Glutamatergic neuron (in vitro differentiated cells): ENCODE data around the gene CENPU. TPM values are rescaled to one million over a fixed set of nuclear protein-coding genes. Genes with fewer than 3 reads are reported as not detected.

Source experiments
- DNase-seq: peaks from one replicate; pipeline ENCODE4 v3.0.0; 2022
- H3K27ac Mint-ChIP-seq: one replicate; pipeline ENCODE4 v1.8.0; 2020; ENCODE audit warnings: mild to moderate bottlenecking, mixed read lengths, inconsistent platforms; ENCODE audit not compliant: unreplicated experiment
- H3K27me3 Mint-ChIP-seq: one replicate; pipeline ENCODE4 v1.8.0; 2020; ENCODE audit warnings: mild to moderate bottlenecking, moderate library complexity, mixed read lengths, inconsistent platforms; ENCODE audit not compliant: unreplicated experiment
- H3K36me3 Mint-ChIP-seq: one replicate; pipeline ENCODE4 v1.8.0; 2020; ENCODE audit warnings: mild to moderate bottlenecking, mixed read lengths, inconsistent platforms; ENCODE audit not compliant: unreplicated experiment
- H3K4me1 Mint-ChIP-seq: one replicate; pipeline ENCODE4 v1.8.0; 2020; ENCODE audit warnings: mild to moderate bottlenecking, low read depth, mixed read lengths, inconsistent platforms; ENCODE audit not compliant: unreplicated experiment
- H3K4me3 Mint-ChIP-seq: one replicate; pipeline ENCODE4 v1.8.0; 2020; ENCODE audit warnings: mild to moderate bottlenecking, mixed read lengths, inconsistent platforms; ENCODE audit not compliant: unreplicated experiment
- H3K9me3 Mint-ChIP-seq: one replicate; pipeline ENCODE4 v1.8.0; 2020; ENCODE audit warnings: mild to moderate bottlenecking, moderate library complexity, mixed read lengths, inconsistent platforms; ENCODE audit not compliant: unreplicated experiment
- CTCF ChIP-seq: fragments of 200-600 bp; sonication (generic); IDR thresholded peaks from one replicate; pipeline ENCODE4 v1.5.0; 2021; ENCODE audit not compliant: partially characterized antibody, unreplicated experiment
- total RNA-seq: library from RNA; stranded (reverse); fragmentation: NEBNext Ultra II Directional; extraction: Animal tissue kit (Norgen Biotek cat#: 25700); gene quantifications from one replicate; pipeline ENCODE4 v1.2.1, GENCODE V29; 2021; ENCODE audit not compliant: unreplicated experiment

Gene CENPU
- total RNA-seq, 1 donor from 2014 or later: 18.0 TPM

GRCh38 chr4:184775854-184776555, 42.1 kb upstream of the CENPU start:
- peaks cover 16% of the 10 kb centered on the region for H3K4me1 Mint-ChIP-seq
- TF ChIP-seq CTCF: no peak
- no peaks in the 10 kb centered on the region for H3K27me3 Mint-ChIP-seq
- H3K9me3 Mint-ChIP-seq: peaks cover 6% of the 10 kb centered on the region
- DNase-seq: no peak
- peaks cover 10% of the 10 kb centered on the region for H3K36me3 Mint-ChIP-seq
- H3K4me3 Mint-ChIP-seq: no peak overlapping the region
- peak overlapping the region; percentile 44 for H3K27ac Mint-ChIP-seq

GRCh38 chr4:184774152-184774551, 40.3 kb upstream of the CENPU start:
- Mint-ChIP-seq H3K4me3 (no peak overlapping the region), H3K27me3 (peaks cover 3% of the 10 kb centered on the region), H3K36me3 (peaks cover 7% of the 10 kb centered on the region), H3K9me3 (peaks cover 9% of the 10 kb centered on the region), H3K27ac (no peak overlapping the region), H3K4me1 (peaks cover 27% of the 10 kb centered on the region)
- TF ChIP-seq CTCF: no peak
- DNase-seq: no peak

- peaks cover 3% of the 10 kb centered on the region for H3K27me3 Mint-ChIP-seq
- no peak for DNase-seq
- H3K27ac Mint-ChIP-seq: peak overlapping the region; percentile 28
- peaks cover 31% of the 10 kb centered on the region for H3K4me1 Mint-ChIP-seq
- H3K4me3 Mint-ChIP-seq: no peak overlapping the region
- H3K9me3 Mint-ChIP-seq: peaks cover 8% of the 10 kb centered on the region
- no peaks in the 10 kb centered on the region for H3K36me3 Mint-ChIP-seq
- TF ChIP-seq CTCF: no peak
Observed at GRCh38 chr4:184771416-184771815, 37.5 kb upstream of the CENPU start.

- peaks cover 8% of the 10 kb centered on the region for H3K9me3 Mint-ChIP-seq
Observed at GRCh38 chr4:184769141-184769765, 35.4 kb upstream of the CENPU start.

More at GRCh38 chr4:184769141-184769765, 35.4 kb upstream of the CENPU start:
- H3K27me3 Mint-ChIP-seq: peaks cover 5% of the 10 kb centered on the region
- H3K36me3 Mint-ChIP-seq: no peaks in the 10 kb centered on the region
- peak; percentile 49 for DNase-seq
- H3K4me1 Mint-ChIP-seq: peaks cover 35% of the 10 kb centered on the region
- no peak for TF ChIP-seq CTCF
- H3K4me3 Mint-ChIP-seq: peak overlapping the region; percentile 18
- H3K27ac Mint-ChIP-seq: peak overlapping the region; percentile 98
